T-helper 1 cell (primary cell): ENCODE results near the gene AMOTL2.

Experiments used
- DNase-seq, 5 donors: peaks; one replicate each; pipeline ENCODE4 v3.0.0-alpha.2; 2012 to 2020

The AMOTL2 gene

GRCh38 chr3:134312072-134312872 is 62.0 kb downstream of the AMOTL2 start:
- DNase-seq = no peak

- no peak for DNase-seq
Observed at GRCh38 chr3:134311693-134312071, 62.6 kb downstream of the AMOTL2 start.

- DNase-seq = no peak
Observed at GRCh38 chr3:134311265-134311664, 63.0 kb downstream of the AMOTL2 start.

GRCh38 chr3:134309987-134310700 is 64.1 kb downstream of the AMOTL2 start:
- DNase-seq = no peak

GRCh38 chr3:134308350-134308891 is 65.8 kb downstream of the AMOTL2 start:
- peak; percentile 36 to 70 (median 55) for DNase-seq

- no peak for DNase-seq
Observed at GRCh38 chr3:134307425-134307824, 66.8 kb downstream of the AMOTL2 start.

- no peak for DNase-seq
Observed at GRCh38 chr3:134306320-134306719, 67.9 kb downstream of the AMOTL2 start.
